ENCODE results near the gene CHD9. TPM values are rescaled to one million over a fixed set of nuclear protein-coding genes. Genes with fewer than 3 reads are reported as not detected.

Gene CHD9
- total RNA-seq, 1 experiment from 2014 or later, result 111 TPM

DNA sequence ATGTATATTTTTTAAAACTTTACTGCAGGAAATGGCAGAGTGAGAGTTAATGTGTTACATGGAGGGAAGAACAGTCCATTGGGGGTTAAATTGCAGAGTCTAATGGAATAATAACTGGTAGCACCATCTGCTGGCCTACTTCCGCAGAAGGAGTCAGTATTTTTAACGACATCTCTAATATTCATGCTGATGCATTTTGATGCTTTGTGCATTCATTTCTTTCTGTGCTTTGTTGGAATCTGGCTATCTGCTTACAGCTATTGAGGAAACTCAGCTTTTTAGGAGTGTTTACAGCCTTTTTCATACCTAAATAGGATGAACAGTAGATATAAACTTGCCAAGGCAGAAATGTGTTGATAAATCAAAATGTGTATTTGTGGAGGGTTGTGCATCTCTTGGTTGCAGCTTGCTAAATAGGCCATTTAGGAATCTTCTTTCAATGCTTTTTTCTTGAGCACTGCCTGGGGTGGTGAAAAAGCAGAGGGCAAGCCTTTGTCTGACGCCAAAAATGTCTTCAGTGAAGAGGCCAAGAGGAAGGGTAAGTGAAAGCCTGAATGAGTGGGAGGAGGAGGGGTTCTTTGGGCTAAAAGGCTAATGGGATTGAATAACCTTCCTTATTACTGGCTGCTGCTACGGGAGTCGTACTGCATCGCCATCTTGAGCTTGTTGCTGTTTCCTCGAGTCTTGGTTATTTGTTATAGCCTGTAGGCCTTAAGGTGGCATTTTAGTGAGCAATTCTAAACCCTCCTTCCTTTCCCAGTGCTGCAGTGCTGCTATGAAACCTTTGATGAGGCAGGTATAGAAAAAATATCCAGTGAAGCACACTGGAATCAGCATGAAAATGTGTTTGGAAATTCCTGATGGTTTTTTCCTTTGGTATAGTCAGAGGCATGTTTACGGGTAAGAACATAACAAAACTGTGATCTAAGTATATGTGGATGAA, 153.3 kb downstream of the CHD9 start:
- H2AFZ ChIP-seq (ENCODE audit: low read length), result peak overlapping the region; percentile 65; the same call in 1 of the 2 replicates
- no peaks in the 10 kb centered on the region for H3K9me2 ChIP-seq (replicated peaks; ENCODE audit: insufficient read depth, low read length)
- no peaks in the 10 kb centered on the region for H4K20me1 ChIP-seq (ENCODE audit: insufficient read depth, low read depth, low read length)
- H3K9ac ChIP-seq (ENCODE audit: low read length), result peak overlapping the region; percentile 84
- H3K4me1 ChIP-seq (ENCODE audit: low read length), result peaks cover 56% of the 10 kb centered on the region
- peak overlapping the region; percentile 89 for H3K4me3 ChIP-seq (ENCODE audit: low read length)
- H3K27me3 ChIP-seq (ENCODE audit: low read length), result no peaks in the 10 kb centered on the region
- H3K9me3 ChIP-seq (ENCODE audit: low read length), result no peaks in the 10 kb centered on the region
- H3K4me2 ChIP-seq (ENCODE audit: low read depth, low read length, poor library complexity, severe bottlenecking), result peak overlapping the region; percentile 95
- peak; percentile 94 for DNase-seq
- H3K36me3 ChIP-seq (ENCODE audit: insufficient read depth, low read length), result peaks cover 28% of the 10 kb centered on the region
- peaks cover 88% of the 10 kb centered on the region for H3K79me2 ChIP-seq (ENCODE audit: low read length)
- H3K27ac ChIP-seq (ENCODE audit: low read length), result peak overlapping the region; percentile 96

DNA sequence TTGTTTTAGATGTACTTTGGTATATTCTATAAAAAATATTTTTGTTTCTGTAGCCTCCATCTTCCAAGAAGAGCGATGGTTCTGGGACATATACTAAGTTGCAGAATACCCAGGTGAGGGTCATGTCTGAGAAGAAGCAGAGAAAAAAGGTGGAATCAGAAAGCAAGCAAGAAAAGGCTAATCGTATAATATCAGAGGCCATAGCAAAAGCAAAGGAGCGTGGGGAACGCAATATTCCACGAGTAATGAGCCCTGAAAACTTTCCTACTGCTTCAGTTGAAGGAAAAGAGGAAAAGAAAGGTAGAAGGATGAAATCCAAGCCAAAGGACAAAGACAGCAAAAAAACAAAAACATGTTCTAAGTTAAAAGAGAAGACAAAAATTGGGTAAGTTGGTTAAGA, 154.6 kb downstream of the CHD9 start:
- Histone ChIP-seq H3K4me3 (ENCODE audit: low read length) (peak overlapping the region; percentile 89), H4K20me1 (ENCODE audit: insufficient read depth, low read depth, low read length) (no peaks in the 10 kb centered on the region), H3K36me3 (ENCODE audit: insufficient read depth, low read length) (peaks cover 42% of the 10 kb centered on the region), H3K27ac (ENCODE audit: low read length) (peak overlapping the region; percentile 96), H2AFZ (ENCODE audit: low read length) (no peak overlapping the region), H3K4me1 (ENCODE audit: low read length) (peaks cover 67% of the 10 kb centered on the region), H3K79me2 (ENCODE audit: low read length) (peaks cover 91% of the 10 kb centered on the region), H3K9me3 (ENCODE audit: low read length) (no peaks in the 10 kb centered on the region), H3K9me2 (replicated peaks; ENCODE audit: insufficient read depth, low read length) (no peaks in the 10 kb centered on the region), H3K27me3 (ENCODE audit: low read length) (no peaks in the 10 kb centered on the region), H3K9ac (ENCODE audit: low read length) (peak overlapping the region; percentile 84), H3K4me2 (ENCODE audit: low read depth, low read length, poor library complexity, severe bottlenecking) (peak overlapping the region; percentile 95)
- peak; percentile 62 for DNase-seq

DNA sequence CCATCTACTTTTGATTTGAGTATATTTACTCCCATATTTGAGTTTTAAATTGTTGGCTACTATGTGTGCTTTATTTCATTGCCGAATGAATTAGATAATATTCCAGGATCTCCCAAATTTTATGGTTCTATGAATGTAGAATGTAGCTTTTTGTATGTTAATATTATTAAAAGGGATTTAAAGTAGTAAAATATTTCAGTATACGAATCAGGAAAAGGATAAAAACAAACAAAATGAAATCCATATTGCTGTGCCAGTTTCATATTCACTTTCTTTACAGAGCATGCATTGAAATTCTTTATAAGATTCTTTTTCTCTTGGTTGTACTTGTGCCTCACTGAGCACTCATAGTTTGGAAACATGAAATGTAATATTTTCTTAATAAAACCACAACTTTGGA, 155.1 kb downstream of the CHD9 start:
- H3K27me3 ChIP-seq (ENCODE audit: low read length), result no peaks in the 10 kb centered on the region
- H3K9me2 ChIP-seq (replicated peaks; ENCODE audit: insufficient read depth, low read length), result no peaks in the 10 kb centered on the region
- H3K27ac ChIP-seq (ENCODE audit: low read length), result peak overlapping the region; percentile 96
- peak overlapping the region; percentile 95 for H3K4me2 ChIP-seq (ENCODE audit: low read depth, low read length, poor library complexity, severe bottlenecking)
- H3K79me2 ChIP-seq (ENCODE audit: low read length), result peaks cover 94% of the 10 kb centered on the region
- no peaks in the 10 kb centered on the region for H4K20me1 ChIP-seq (ENCODE audit: insufficient read depth, low read depth, low read length)
- peak; percentile 59 for DNase-seq
- no peaks in the 10 kb centered on the region for H3K9me3 ChIP-seq (ENCODE audit: low read length)
- peaks cover 44% of the 10 kb centered on the region for H3K36me3 ChIP-seq (ENCODE audit: insufficient read depth, low read length)
- H2AFZ ChIP-seq (ENCODE audit: low read length), result no peak overlapping the region
- peaks cover 67% of the 10 kb centered on the region for H3K4me1 ChIP-seq (ENCODE audit: low read length)
- H3K4me3 ChIP-seq (ENCODE audit: low read length), result peak overlapping the region; percentile 89
- H3K9ac ChIP-seq (ENCODE audit: low read length), result peak overlapping the region; percentile 84

DNA sequence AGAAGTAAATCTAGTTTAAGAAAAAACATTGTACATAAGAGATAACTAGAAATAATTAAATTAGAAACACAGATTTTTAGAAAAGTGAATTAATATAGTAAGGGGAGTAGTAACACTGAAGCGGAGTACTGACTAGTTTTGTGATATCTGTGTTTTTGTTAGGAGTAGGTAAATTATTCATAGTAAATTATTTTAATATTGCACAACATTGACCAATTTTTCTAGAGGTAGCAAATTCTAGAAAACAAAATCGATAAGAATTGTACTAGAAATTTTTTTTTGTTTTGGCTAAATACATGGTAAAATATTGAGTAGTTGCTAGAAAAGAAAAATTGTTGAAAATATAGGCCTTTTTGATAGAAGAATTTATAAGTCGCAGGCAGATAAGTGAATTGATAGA, 156.5 kb downstream of the CHD9 start:
- peaks cover 54% of the 10 kb centered on the region for H3K36me3 ChIP-seq (ENCODE audit: insufficient read depth, low read length)
- no peaks in the 10 kb centered on the region for H3K27me3 ChIP-seq (ENCODE audit: low read length)
- peak overlapping the region; percentile 96 for H3K27ac ChIP-seq (ENCODE audit: low read length)
- no peak overlapping the region for H2AFZ ChIP-seq (ENCODE audit: low read length)
- peak overlapping the region; percentile 84 for H3K9ac ChIP-seq (ENCODE audit: low read length)
- no peak for DNase-seq
- H3K9me3 ChIP-seq (ENCODE audit: low read length), result no peaks in the 10 kb centered on the region
- peak overlapping the region; percentile 89 for H3K4me3 ChIP-seq (ENCODE audit: low read length)
- peak overlapping the region; percentile 95 for H3K4me2 ChIP-seq (ENCODE audit: low read depth, low read length, poor library complexity, severe bottlenecking)
- H3K9me2 ChIP-seq (replicated peaks; ENCODE audit: insufficient read depth, low read length), result no peaks in the 10 kb centered on the region
- no peaks in the 10 kb centered on the region for H4K20me1 ChIP-seq (ENCODE audit: insufficient read depth, low read depth, low read length)
- peaks cover 72% of the 10 kb centered on the region for H3K4me1 ChIP-seq (ENCODE audit: low read length)
- H3K79me2 ChIP-seq (ENCODE audit: low read length), result peaks cover 96% of the 10 kb centered on the region

DNA sequence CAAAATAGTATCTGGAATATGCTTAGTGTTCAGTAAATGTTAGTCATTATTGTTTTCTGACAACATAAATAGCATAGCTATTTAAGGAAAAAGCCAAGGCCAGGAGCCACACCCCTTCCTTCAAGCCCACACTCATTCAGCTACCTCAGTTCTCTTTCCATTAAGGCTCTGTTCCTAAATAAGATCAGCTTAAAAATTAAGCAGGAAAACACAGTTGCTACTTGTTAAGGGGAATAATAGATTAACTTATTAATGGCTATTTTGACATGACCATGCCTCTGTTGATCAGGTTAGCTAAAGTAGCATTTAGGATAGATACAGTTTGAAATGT, 158.1 kb downstream of the CHD9 start:
- H3K9ac ChIP-seq (ENCODE audit: low read length), result no peak overlapping the region
- H3K79me2 ChIP-seq (ENCODE audit: low read length), result peaks cover 98% of the 10 kb centered on the region
- peak overlapping the region; percentile 27; the same call in 1 of the 2 replicates for H3K4me3 ChIP-seq (ENCODE audit: low read length)
- peak overlapping the region; percentile 47 for H3K4me2 ChIP-seq (ENCODE audit: low read depth, low read length, poor library complexity, severe bottlenecking)
- H3K27ac ChIP-seq (ENCODE audit: low read length), result no peak overlapping the region
- H3K36me3 ChIP-seq (ENCODE audit: insufficient read depth, low read length), result peaks cover 61% of the 10 kb centered on the region
- DNase-seq, result no peak
- peaks cover 69% of the 10 kb centered on the region for H3K4me1 ChIP-seq (ENCODE audit: low read length)
- no peaks in the 10 kb centered on the region for H3K9me2 ChIP-seq (replicated peaks; ENCODE audit: insufficient read depth, low read length)
- H3K9me3 ChIP-seq (ENCODE audit: low read length), result no peaks in the 10 kb centered on the region
- H2AFZ ChIP-seq (ENCODE audit: low read length), result no peak overlapping the region
- no peaks in the 10 kb centered on the region for H4K20me1 ChIP-seq (ENCODE audit: insufficient read depth, low read depth, low read length)
- no peaks in the 10 kb centered on the region for H3K27me3 ChIP-seq (ENCODE audit: low read length)

DNA sequence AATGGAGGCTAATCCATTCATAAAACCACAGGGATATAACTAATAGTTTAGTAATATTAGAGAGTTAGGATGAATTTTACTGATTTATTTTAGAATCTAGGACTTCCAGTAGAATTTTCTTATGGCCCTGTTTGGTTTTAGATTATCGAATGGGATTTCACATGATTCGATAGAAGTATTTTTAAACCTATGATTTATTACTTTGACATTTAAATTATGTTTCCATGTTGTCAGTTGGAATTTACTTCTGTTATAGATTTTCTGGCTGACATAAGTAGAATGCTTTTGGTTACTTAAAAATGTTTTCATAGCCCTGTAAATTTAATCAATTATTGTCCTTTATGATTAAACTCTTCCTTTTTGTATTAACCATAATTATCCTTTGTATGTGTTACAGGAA, 158.8 kb downstream of the CHD9 start:
- H3K36me3 ChIP-seq (ENCODE audit: insufficient read depth, low read length), result peaks cover 61% of the 10 kb centered on the region
- H3K27me3 ChIP-seq (ENCODE audit: low read length), result no peaks in the 10 kb centered on the region
- no peak for DNase-seq
- H3K79me2 ChIP-seq (ENCODE audit: low read length), result peaks cover 98% of the 10 kb centered on the region
- no peak overlapping the region for H3K27ac ChIP-seq (ENCODE audit: low read length)
- H2AFZ ChIP-seq (ENCODE audit: low read length), result no peak overlapping the region
- no peaks in the 10 kb centered on the region for H4K20me1 ChIP-seq (ENCODE audit: insufficient read depth, low read depth, low read length)
- H3K4me3 ChIP-seq (ENCODE audit: low read length), result no peak overlapping the region
- no peaks in the 10 kb centered on the region for H3K9me3 ChIP-seq (ENCODE audit: low read length)
- no peaks in the 10 kb centered on the region for H3K9me2 ChIP-seq (replicated peaks; ENCODE audit: insufficient read depth, low read length)
- no peak overlapping the region for H3K9ac ChIP-seq (ENCODE audit: low read length)
- peaks cover 70% of the 10 kb centered on the region for H3K4me1 ChIP-seq (ENCODE audit: low read length)
- peak overlapping the region; percentile 47 for H3K4me2 ChIP-seq (ENCODE audit: low read depth, low read length, poor library complexity, severe bottlenecking)

DNA sequence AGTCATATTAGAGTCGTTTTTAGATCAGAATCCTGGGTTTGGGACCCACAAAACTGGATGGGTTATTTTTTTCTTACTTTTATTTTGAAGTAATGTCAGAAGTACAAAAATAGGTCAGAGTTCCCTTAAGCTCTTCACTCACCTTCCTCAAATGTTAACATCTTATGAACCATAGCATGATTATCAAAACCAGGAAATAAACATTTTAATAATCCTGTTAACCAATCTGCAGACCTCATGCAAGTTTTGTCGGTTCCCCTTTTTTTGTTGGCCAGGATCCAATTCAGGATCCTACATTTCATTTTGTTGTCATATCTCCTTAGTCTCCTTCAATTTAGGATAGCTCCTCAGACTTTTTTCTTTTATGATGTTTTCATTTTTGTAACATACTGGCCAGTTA, 162.0 kb downstream of the CHD9 start:
- Histone ChIP-seq H2AFZ (ENCODE audit: low read length) (no peak overlapping the region), H3K9me3 (ENCODE audit: low read length) (no peaks in the 10 kb centered on the region), H3K27ac (ENCODE audit: low read length) (0 out of 2 replicates have a peak overlapping the region, but pooled peaks have one; percentile 24), H3K4me1 (ENCODE audit: low read length) (peaks cover 69% of the 10 kb centered on the region), H3K36me3 (ENCODE audit: insufficient read depth, low read length) (peaks cover 63% of the 10 kb centered on the region), H3K4me3 (ENCODE audit: low read length) (no peak overlapping the region), H4K20me1 (ENCODE audit: insufficient read depth, low read depth, low read length) (peaks cover 6% of the 10 kb centered on the region), H3K9me2 (replicated peaks; ENCODE audit: insufficient read depth, low read length) (no peaks in the 10 kb centered on the region), H3K4me2 (ENCODE audit: low read depth, low read length, poor library complexity, severe bottlenecking) (no peak overlapping the region), H3K27me3 (ENCODE audit: low read length) (no peaks in the 10 kb centered on the region), H3K9ac (ENCODE audit: low read length) (no peak overlapping the region), H3K79me2 (ENCODE audit: low read length) (peaks cover 98% of the 10 kb centered on the region)
- DNase-seq, result peak; percentile 45

DNA sequence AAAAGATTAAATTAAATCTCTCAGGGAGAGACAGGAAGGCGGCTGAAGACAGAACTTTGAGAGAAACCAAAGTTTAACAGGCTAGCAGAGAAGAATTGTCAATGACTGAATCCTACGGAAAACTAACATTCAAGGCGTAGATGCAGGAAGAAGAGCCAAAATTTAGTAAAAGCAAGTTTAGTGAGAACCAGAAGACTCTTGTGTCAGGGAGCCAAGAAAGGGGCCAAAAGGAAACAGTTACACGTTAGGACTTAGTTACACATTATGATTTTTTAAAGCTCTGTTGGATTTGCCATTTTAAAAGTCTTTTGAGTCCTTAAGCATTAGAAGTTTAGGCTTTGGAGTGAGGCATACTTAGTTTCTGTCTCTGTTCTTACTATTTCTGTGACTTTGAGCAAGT, 164.6 kb downstream of the CHD9 start:
- Histone ChIP-seq H3K27me3 (ENCODE audit: low read length) (no peaks in the 10 kb centered on the region), H3K9me2 (replicated peaks; ENCODE audit: insufficient read depth, low read length) (no peaks in the 10 kb centered on the region), H3K9me3 (ENCODE audit: low read length) (no peaks in the 10 kb centered on the region), H3K36me3 (ENCODE audit: insufficient read depth, low read length) (peaks cover 68% of the 10 kb centered on the region), H3K79me2 (ENCODE audit: low read length) (peaks cover 99% of the 10 kb centered on the region), H3K4me1 (ENCODE audit: low read length) (peaks cover 51% of the 10 kb centered on the region), H3K4me2 (ENCODE audit: low read depth, low read length, poor library complexity, severe bottlenecking) (peak overlapping the region; percentile 0), H3K27ac (ENCODE audit: low read length) (peak overlapping the region; percentile 47), H3K9ac (ENCODE audit: low read length) (no peak overlapping the region), H4K20me1 (ENCODE audit: insufficient read depth, low read depth, low read length) (peaks cover 6% of the 10 kb centered on the region), H3K4me3 (ENCODE audit: low read length) (no peak overlapping the region), H2AFZ (ENCODE audit: low read length) (no peak overlapping the region)
- DNase-seq, result no peak

Data from Karpas-422 (cell line).